Endothelial cell of umbilical vein (primary cell): ENCODE measurements around the gene FBXL19. TPM values are rescaled to one million over a fixed set of nuclear protein-coding genes. Genes with fewer than 3 reads are reported as not detected.

Experiments used
- BruUV-seq: library from RNA; stranded (reverse); fragments of 400-500 nt; replicated peaks from 2 replicates; lab custom pipeline; 2021; lab: Mats Ljungman, UMichigan
- CTCF ChIA-PET: fragments of 300-600, 350-600 bp; sonication (Branson Sonifier 250); formaldehyde crosslinking; loops from one replicate; lab custom pipeline; 2021; ENCODE audit warnings: antibody characterized with exemption, inconsistent platforms; lab: Charles Lee
- POLR2A ChIA-PET: fragments of 300-600, 350-600 bp; sonication (Branson Sonifier 250); formaldehyde crosslinking; loops from one replicate; lab custom pipeline; 2021; ENCODE audit warnings: antibody characterized with exemption, inconsistent platforms; lab: Charles Lee
- DNase-seq: peaks from one replicate; pipeline ENCODE4 v3.0.0-alpha.2; 2011; ENCODE audit warnings: low read depth, low spot score
- FAIRE-seq: peaks from 2 replicates; lab custom pipeline; 2011; peaks lifted over from hg19 to GRCh38; lab: Jason Lieb, UNC
- H2AFZ ChIP-seq: 2 replicates; pipeline ENCODE4 v1.6.0; 2012; ENCODE audit warnings: low read depth, low read length, control low read depth, inconsistent platforms
- H3K27ac ChIP-seq: 2 replicates; pipeline ENCODE4 v1.5.1; 2011; ENCODE audit warnings: low read depth, mild to moderate bottlenecking, control low read depth, low read length, moderate library complexity; ENCODE audit not compliant: insufficient read depth
- H3K27me3 ChIP-seq, 2 experiments: 2 replicates each; pipeline versions ENCODE4 v1.6.0 to v1.6.1; 2011; ENCODE audit warnings: low read length in 2 of 2, mixed read lengths in 1 of 2; ENCODE audit not compliant: control insufficient read depth in 2 of 2, insufficient read depth in 2 of 2
- H3K36me3 ChIP-seq, 2 experiments: 2 replicates in 1 of 2; 3 replicates in 1 of 2; pipeline ENCODE4 v1.5.1; 2011; ENCODE audit warnings: low read length in 2 of 2, mild to moderate bottlenecking in 1 of 2, moderate library complexity in 1 of 2; ENCODE audit not compliant: control insufficient read depth in 2 of 2, insufficient read depth in 2 of 2; ENCODE audit errors: extremely low read depth in 1 of 2
- H3K4me1 ChIP-seq: 3 replicates; pipeline ENCODE4 v1.5.1; 2011; ENCODE audit warnings: mild to moderate bottlenecking, low read length; ENCODE audit not compliant: control insufficient read depth, insufficient read depth; ENCODE audit errors: extremely low read depth
- H3K4me2 ChIP-seq: 2 replicates; pipeline ENCODE4 v1.6.1; 2011; ENCODE audit warnings: low read length, control low read depth, mixed read lengths; ENCODE audit not compliant: insufficient read depth
- H3K4me3 ChIP-seq, 3 experiments: fragments of 200-600 bp in 1 of 3; sonication (generic), shearing (Covaris generic) in 1 of 3; replicated peaks in 1 of 3; 2 replicates each; pipeline ENCODE4 v1.5.1; 2011 to 2016; ENCODE audit warnings: control low read depth in 3 of 3, low read length in 3 of 3, mild to moderate bottlenecking in 2 of 3, inconsistent platforms in 1 of 3, low read depth in 1 of 3, moderate library complexity in 1 of 3; ENCODE audit not compliant: insufficient read depth in 1 of 3
- H3K79me2 ChIP-seq: 2 replicates; pipeline ENCODE4 v1.6.0; 2012; ENCODE audit warnings: low read length, inconsistent platforms; ENCODE audit not compliant: control insufficient read depth, insufficient read depth
- H3K9ac ChIP-seq: replicated peaks from 2 replicates; pipeline ENCODE3; 2011; ENCODE audit warnings: low read length, control low read depth; ENCODE audit not compliant: insufficient read depth; ENCODE audit errors: extremely low read depth
- H3K9me1 ChIP-seq: replicated peaks from 3 replicates; pipeline ENCODE4 v1.6.0; 2011; ENCODE audit warnings: mild to moderate bottlenecking, low read length; ENCODE audit not compliant: control insufficient read depth, insufficient read depth; ENCODE audit errors: extremely low read depth
- H3K9me3 ChIP-seq: replicated peaks from 2 replicates; pipeline ENCODE4 v1.5.1; 2012; ENCODE audit warnings: low read length, inconsistent platforms; ENCODE audit not compliant: control insufficient read depth, insufficient read depth
- H4K20me1 ChIP-seq: replicated peaks from 2 replicates; pipeline ENCODE3; 2011; ENCODE audit warnings: mild to moderate bottlenecking, low read length; ENCODE audit not compliant: control insufficient read depth, insufficient read depth; ENCODE audit errors: extremely low read depth
- CTCF ChIP-seq, 2 donors: IDR thresholded peaks; 1 replicate in 1 of 2; 2 replicates in 1 of 2; pipeline ENCODE4 v1.5.1; 2011; ENCODE audit warnings: low read length in 2 of 2, mild to moderate bottlenecking in 2 of 2, moderate library complexity in 2 of 2, control low read depth in 1 of 2, inconsistent platforms in 1 of 2, low read depth in 1 of 2; ENCODE audit not compliant: insufficient read depth in 1 of 2; ENCODE audit errors: extremely low read depth in 1 of 2
- EZH2 ChIP-seq: IDR thresholded peaks from 2 replicates; pipeline ENCODE4 v1.6.1; 2012; ENCODE audit warnings: borderline replicate concordance, low read depth, mild to moderate bottlenecking, moderate library complexity, low read length, inconsistent platforms; ENCODE audit not compliant: severe bottlenecking
- GATA2 ChIP-seq: IDR thresholded peaks from 2 replicates; pipeline ENCODE4 v1.7.0; 2011; ENCODE audit warnings: low read depth, mild to moderate bottlenecking, moderate library complexity, mixed read lengths, low read length; ENCODE audit not compliant: insufficient read length, insufficient read depth
- MAX ChIP-seq: IDR thresholded peaks from 2 replicates; pipeline ENCODE4 v1.6.1; 2011; ENCODE audit not compliant: insufficient read depth, insufficient read length
- MYC ChIP-seq: IDR thresholded peaks from one replicate; pipeline ENCODE4 v1.6.1; 2011; ENCODE audit warnings: mild to moderate bottlenecking, low read depth, low read length
- POLR2A ChIP-seq: IDR thresholded peaks from 2 replicates; pipeline ENCODE4 v1.6.1; 2012; ENCODE audit warnings: low read depth, mild to moderate bottlenecking, control low read depth, low read length
- dilution Hi-C: fragments of 300-500 bp; cut with MboI; formaldehyde crosslinking; loops from one replicate; pipeline ENCODE4 v1.15.0; 2019; ENCODE audit warnings: low sequenced_read_pairs; ENCODE audit not compliant: extremely low pct_ligation_motif_present
- intact Hi-C: fragments of 100-400 bp; cut with micrococcal nuclease; formaldehyde crosslinking; loops from one replicate; pipeline ENCODE4 v1.10.0; 2022
- polyA plus RNA-seq, 4 experiments: library from polyadenylated mRNA; depleted of rRNA in 3 of 4; stranded (reverse) in 3 of 4; unstranded in 1 of 4; fragments of >200 nt; gene quantifications; 2 replicates each; pipeline versions ENCODE4 v1.2.1 to v1.2.3, GENCODE V29; 2011 to 2012; ENCODE audit warnings: missing spikeins in 1 of 4
- total RNA-seq: library from RNA; stranded (reverse); gene quantifications from 2 replicates; pipeline ENCODE4 v1.2.3, GENCODE V29; 2021

The FBXL19 gene
- total and polyA plus RNA-seq, 2 donors (not counting 3 experiments of a cell fraction or from before 2014, with no cell fraction given), result 22.1 to 38.0 TPM

DNA sequence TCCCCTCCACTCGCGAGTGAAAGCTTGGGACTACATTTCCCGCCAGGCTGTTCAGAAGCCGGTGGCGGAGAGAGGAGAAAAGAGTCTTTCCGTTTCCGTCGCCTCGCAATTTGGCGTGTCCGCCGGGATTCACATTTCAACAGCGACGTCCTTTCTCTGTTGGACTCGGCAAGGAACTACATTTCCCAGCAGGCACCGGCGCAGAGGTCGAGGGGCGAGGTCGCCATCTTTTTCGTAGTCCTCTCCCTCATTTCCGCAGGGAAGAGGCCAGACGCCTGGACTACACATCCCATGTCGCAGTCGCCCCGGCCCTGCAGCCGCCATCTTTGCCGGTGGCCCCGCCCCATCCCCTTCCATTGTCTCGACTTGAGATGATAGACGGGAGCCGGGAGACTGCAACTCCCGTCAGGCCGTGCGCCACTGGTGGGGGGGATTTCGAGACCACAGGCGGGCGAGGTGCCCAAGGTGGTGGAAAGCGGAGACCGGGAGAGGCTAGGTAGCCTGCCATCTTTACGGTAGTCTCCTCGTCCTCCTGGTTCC, 882 bp upstream of the FBXL19 start:
- FAIRE-seq (peak; percentile 100), DNase-seq (peak; percentile 100)
- CTCF ChIA-PET, result interaction anchor here (0.7 to 1.0 kb wide), 5 partner anchors 19 to 151 kb away, joined by 3 to 38 read pairs (median 4); no protein-coding TSS in a partner anchor
- Histone ChIP-seq H3K4me3 (peak overlapping the region; percentile 18 to 87 (median 67)), H3K36me3 (peaks cover 0 to 5% of the 10 kb centered on the region in 2 experiments), H3K4me2 (peak overlapping the region; percentile 72), H2AFZ (peak overlapping the region; percentile 57), H3K9me3 (no peaks in the 10 kb centered on the region), H3K27me3 (no peaks in the 10 kb centered on the region), H4K20me1 (no peaks in the 10 kb centered on the region), H3K4me1 (peaks cover 2% of the 10 kb centered on the region), H3K9me1 (no peaks in the 10 kb centered on the region), H3K27ac (peak overlapping the region; percentile 66), H3K9ac (peak overlapping the region; percentile 67), H3K79me2 (no peaks in the 10 kb centered on the region)
- POLR2A ChIA-PET, result no interaction called here
- TF ChIP-seq CTCF (IDR thresholded peaks at IDR 0.05; ENCODE audit: extremely low read depth in 1 of 2, insufficient read depth in 1 of 2, low read depth in 1 of 2, low read length in 2 of 2) (no peak), POLR2A (peak; percentile 51)
- intact Hi-C loops (loop anchor here (1.0 to 5.0 kb wide), 11 partner anchors 19 to 272 kb away; partner anchors contain the start of genes CFAP119, FBRS, PHKG2 and PRR14), dilution Hi-C loops (no loop called here)
- TSS peak; percentile 67 for BruUV-seq

GRCh38 chr16:30922960-30923535, 324 bp upstream of the FBXL19 start:
- CTCF ChIA-PET, result interaction anchor here (0.8 to 1.6 kb wide), 3 partner anchors 19 to 78 kb away, joined by 3 to 9 read pairs (median 5); no protein-coding TSS in a partner anchor

More at GRCh38 chr16:30922960-30923535, 324 bp upstream of the FBXL19 start:
- H3K9me1 ChIP-seq, result no peaks in the 10 kb centered on the region
- TSS peak; percentile 48 for BruUV-seq
- intact Hi-C loops (loop anchor here (1.0 to 5.0 kb wide), 12 partner anchors 19 to 272 kb away; partner anchors contain the start of genes CFAP119, FBRS, PHKG2 and PRR14), dilution Hi-C loops (no loop called here)
- peak overlapping the region; percentile 3 to 87 (median 65) for H3K4me3 ChIP-seq
- H4K20me1 ChIP-seq, result no peaks in the 10 kb centered on the region
- no peaks in the 10 kb centered on the region for H3K79me2 ChIP-seq
- POLR2A ChIA-PET, result interaction anchor here (0.6 kb wide), 2 partner anchors 30 to 1108 kb away, joined by 4 to 5 read pairs; no protein-coding TSS in a partner anchor
- peaks cover 2% of the 10 kb centered on the region for H3K4me1 ChIP-seq
- FAIRE-seq (no peak), DNase-seq (peak; percentile 100)
- TF ChIP-seq GATA2, result no peak
- no peak for TF ChIP-seq CTCF (IDR thresholded peaks at IDR 0.05; ENCODE audit: extremely low read depth in 1 of 2, insufficient read depth in 1 of 2, low read depth in 1 of 2, low read length in 2 of 2)
- TF ChIP-seq MYC, result no peak
- peak; percentile 14 for TF ChIP-seq MAX
- peak; percentile 9 for TF ChIP-seq POLR2A
- no peak for TF ChIP-seq EZH2
- peak overlapping the region; percentile 9 for H3K4me2 ChIP-seq
- H3K36me3 ChIP-seq, result peaks cover 0 to 6% of the 10 kb centered on the region in 2 experiments
- H2AFZ ChIP-seq, result peak overlapping the region; percentile 14
- H3K9ac ChIP-seq, result peak overlapping the region; percentile 67
- H3K27me3 ChIP-seq, result no peaks in the 10 kb centered on the region
- no peaks in the 10 kb centered on the region for H3K9me3 ChIP-seq
- peak overlapping the region; percentile 66 for H3K27ac ChIP-seq
